ENCODE data around the gene SLC22A1.
"Not testable (repeated sequence)": the region's sequence is repeated elsewhere in the genome, so short reads cannot be mapped to it uniquely, and the experiment has no call there.

The SLC22A1 gene

GRCh38 chr6:160140493-160140892 lies 18.9 kb downstream of the SLC22A1 start:
- not testable (repeated sequence) for DNase-seq

GRCh38 chr6:160141001-160141726 lies 19.5 kb downstream of the SLC22A1 start:
- no peak for DNase-seq

- no peak for DNase-seq
Observed at GRCh38 chr6:160142115-160142715, 20.6 kb downstream of the SLC22A1 start.

GRCh38 chr6:160146454-160147145 lies 25.0 kb downstream of the SLC22A1 start:
- no peak for DNase-seq

GRCh38 chr6:160147146-160147536 lies 25.5 kb downstream of the SLC22A1 start:
- DNase-seq: no peak

- DNase-seq: no peak
Observed at GRCh38 chr6:160154471-160154870, 32.9 kb downstream of the SLC22A1 start.

DNA sequence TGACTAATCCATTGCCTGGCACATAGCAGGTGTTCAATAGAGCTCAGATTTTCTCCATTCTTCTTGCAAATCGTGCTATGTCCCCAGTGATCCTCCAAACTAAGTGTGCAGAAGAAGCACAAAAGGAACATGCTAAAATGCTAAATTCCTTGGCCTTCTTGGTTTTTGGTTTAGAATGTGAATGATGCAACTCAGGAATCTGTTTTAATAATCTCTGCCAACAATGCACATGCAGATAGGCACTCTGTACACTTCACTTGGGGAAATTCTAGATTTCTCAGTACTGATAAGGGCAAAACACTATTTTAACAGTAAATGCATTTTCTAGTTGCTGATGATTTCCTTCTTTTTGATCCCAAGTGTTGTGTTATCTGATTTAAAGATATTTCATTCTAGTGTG lies 35.2 kb downstream of the SLC22A1 start:
- DNase-seq: no peak

DNA sequence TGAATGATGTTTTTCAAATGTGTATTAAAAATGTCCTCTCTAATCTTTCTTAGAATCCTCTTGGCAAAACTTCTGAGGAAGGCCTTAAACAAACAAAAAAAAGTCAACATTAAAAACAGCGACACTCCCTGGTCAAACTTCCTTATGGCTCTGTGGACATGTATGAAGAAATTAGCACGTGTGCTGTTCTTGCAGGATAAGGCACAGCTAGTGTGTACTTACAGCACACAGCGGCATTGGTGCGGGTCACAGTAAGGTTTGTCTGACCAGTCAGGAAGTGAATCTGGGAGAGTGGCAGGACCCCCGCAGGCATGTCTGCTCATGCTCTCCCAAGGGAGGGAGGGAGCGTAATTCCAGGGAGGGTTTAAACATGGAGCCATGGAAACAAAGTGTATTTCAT lies 38.8 kb downstream of the SLC22A1 start:
- no peak for DNase-seq

DNA sequence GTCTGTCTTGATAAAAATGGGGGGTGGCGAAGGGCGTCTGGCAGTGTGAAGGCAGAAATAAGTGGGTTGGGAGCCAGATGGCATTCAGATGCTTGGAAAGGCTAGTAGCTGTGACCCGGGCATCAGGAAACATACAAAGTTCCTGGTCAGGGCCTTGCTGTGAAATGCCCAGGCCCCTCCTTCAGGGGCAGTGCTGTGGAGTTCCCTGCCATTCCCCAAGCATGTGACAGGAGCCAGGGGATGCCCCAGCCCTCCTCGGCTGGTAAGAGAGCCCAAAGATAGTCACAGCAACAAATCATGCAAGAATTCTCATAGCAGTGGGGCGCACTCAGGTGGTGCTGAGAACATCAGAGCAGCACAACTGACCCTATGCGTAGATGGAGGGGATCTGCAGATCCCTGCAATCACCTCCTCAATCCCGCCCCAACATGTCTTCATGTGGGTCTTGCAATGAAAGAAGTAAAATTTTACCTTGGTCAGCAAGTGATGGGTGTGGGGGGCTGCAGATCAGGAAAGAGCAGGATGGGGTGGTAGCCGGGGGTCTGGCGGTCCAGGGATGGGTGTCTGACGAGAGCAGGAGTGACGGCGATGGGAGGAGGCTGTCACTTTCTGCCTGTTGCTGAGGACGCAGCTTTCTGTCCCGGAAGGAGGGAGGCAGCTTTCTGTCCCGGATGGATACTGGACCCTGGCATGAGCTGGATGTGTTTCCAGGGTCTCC lies 39.5 kb downstream of the SLC22A1 start:
- DNase-seq: no peak

- no peak for DNase-seq
Observed at GRCh38 chr6:160161647-160161986, 40.0 kb downstream of the SLC22A1 start.

DNA sequence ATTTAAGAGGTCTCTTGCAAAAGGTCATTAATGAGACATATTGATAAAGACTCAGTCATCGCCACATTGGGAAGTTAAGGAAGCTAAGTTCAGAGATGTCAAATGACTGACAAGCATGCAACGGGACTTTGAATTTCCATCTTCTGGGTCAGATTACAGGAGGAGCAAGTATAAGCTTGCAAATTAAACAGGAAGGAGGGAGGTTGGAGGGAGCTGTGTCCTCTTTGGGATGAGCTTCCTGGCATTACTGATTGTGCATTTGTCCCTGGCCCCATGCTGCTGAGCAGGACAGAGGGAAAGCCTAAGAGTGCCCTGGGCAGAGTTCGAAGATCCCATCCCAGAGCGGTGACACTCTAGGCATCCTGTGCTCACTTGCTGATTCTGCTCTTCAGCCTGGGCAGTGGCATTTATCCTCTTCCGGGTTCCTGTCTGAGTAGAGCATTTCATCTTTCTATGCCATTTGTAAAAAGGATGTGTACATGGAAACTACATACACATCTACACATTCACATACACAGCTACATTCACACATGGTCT lies 40.5 kb downstream of the SLC22A1 start:
- no peak for DNase-seq

DNA sequence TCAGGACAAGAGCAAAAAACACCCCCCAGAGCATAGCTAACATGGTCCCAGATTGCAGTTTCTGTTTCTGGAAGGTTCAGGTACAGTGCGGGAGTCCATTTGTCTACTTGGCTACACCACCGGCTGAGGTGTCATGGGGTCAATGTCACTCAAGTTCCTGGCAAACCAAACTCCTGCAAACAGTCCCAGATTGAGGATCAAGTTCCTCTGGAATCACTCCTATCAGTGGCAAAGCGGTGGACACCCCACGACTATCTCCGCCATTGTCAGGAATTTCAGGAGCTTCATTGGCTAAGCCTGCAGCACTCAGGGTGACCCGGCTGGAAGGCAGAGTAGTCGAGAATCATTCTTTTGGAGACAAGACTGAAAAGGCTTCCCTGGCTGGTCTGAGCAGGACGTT lies 41.8 kb downstream of the SLC22A1 start:
- no peak for DNase-seq

DNA sequence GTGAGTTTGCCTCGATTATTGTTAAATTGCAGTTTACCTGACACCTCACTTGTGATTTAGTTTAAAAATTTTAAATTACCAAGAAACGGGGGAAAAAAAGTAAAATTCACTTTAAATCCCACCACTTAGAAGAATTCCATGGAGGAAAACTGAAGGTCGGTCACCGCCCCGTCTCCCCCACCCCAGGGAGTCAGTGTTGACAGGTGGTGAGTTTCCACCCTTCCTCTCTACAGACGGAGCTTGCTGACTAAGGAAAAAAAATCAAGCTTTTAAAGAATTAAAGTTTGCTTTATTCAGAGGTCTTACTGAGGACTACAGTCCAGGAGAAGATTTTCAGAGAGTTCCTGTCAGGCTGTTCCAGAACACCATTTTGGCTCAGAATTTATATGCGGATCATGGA lies 42.3 kb downstream of the SLC22A1 start:
- DNase-seq: no peak

DNA sequence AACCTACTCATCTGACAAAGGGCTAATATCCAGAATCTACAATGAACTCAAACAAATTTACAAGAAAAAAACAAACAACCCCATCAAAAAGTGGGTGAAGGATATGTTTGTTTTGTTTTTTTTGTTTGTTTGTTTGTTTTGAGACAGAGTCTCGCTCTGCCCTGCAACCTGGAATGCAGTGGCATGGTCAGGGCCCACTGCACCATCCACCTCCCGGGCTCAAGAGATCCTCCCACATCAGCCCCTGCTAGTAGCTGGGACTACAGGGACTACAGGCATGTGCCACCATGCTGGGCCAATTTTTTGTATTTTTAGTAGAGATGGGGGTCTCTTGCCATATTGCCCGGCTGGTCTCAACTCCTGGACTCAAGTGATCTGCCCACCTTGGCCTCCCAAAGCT lies 44.3 kb downstream of the SLC22A1 start:
- DNase-seq: not testable (repeated sequence)

DNA sequence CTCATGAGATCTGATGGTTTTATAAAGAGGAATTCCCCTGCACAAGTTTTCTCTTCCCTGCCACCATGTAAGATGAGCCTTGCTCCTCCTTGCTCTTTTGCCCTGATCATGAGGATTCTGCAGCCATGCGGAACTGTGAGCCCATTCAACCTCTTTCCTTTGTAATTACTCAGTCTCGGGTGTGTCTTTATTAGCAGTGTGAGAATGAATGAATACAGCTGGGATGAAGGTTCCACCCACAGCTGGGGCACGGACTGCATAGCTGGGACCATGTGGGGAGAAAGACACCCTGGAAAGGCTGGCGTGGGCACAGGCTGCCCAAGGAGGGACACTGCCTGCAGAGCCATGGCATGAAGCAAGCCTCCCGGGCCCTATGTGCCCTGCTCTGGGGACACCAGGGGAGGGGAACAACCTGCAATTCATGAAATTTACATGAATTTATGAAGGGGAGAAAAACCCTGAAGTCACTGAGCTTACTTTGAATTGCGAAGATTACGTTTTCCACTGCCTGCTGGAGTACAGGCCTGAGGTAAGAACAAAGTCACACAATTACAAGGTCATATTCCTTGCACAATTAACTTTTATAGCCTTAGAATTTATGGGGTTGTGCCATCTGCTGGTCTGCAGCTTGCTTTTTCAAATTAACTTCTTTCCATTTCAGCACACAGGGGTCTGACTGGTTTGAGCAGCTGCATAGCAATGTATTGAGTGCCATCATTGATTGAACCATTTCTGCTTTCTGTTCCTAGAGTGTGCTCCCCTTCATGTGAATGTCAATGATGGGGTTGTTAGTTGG lies 46.2 kb downstream of the SLC22A1 start:
- DNase-seq: no peak

GRCh38 chr6:160170018-160170680 lies 48.5 kb downstream of the SLC22A1 start:
- no peak for DNase-seq

- DNase-seq: no peak
Observed at GRCh38 chr6:160172704-160173103, 51.1 kb downstream of the SLC22A1 start.

DNA sequence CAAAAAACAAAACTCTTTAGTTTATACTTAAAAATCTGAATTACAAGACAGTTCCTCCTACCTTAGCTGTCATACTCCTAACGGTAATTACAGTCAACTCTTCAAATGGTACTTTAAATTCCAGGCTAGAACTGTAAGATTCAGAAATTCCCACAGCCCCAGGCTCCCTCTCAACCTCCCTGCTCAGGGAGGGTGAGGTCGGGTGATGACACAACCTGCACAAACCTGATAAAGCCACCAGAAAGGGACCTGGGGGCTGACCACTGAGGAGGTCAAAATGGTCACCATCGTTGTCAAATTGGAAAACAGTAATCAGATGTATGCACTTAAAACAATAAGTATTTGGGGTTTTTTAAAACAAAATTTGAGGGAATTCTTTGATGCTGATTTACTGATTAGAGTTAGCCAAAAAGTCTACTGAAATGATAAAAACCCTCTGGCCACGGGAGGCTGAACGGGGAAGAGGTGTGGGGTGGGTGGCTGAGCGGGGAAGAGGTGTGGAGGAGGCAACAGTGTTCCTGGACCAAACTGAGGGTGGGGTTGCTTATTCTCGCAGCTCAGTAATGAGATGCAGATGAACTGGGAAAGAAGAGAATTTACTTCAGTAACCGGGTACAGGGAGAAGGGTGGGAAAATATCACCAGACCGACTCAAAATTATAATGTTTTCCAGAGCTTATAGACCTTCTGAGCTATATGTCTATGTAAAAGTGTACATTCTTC lies 52.4 kb downstream of the SLC22A1 start:
- DNase-seq: no peak

GRCh38 chr6:160174681-160175080 lies 53.1 kb downstream of the SLC22A1 start:
- no peak for DNase-seq

DNA sequence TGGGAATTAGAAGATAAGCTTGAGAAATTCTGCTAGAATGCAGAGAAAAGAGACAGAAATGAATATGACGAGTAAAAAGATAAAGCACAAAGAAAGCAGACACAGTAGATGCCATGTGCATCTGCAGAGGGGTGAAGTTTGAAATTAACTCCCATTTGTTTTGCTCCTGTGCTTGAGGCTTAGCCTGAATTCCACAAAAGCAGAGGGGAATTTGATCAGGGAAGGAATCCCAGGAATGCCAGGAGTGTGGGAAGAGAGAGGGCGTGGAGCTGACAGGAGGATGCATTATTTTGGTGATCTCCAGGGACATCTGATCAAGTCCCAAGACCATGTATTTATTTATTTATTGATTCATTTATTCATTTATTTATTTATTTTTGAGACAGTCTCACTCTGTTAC lies 55.6 kb downstream of the SLC22A1 start:
- DNase-seq: no peak

DNA sequence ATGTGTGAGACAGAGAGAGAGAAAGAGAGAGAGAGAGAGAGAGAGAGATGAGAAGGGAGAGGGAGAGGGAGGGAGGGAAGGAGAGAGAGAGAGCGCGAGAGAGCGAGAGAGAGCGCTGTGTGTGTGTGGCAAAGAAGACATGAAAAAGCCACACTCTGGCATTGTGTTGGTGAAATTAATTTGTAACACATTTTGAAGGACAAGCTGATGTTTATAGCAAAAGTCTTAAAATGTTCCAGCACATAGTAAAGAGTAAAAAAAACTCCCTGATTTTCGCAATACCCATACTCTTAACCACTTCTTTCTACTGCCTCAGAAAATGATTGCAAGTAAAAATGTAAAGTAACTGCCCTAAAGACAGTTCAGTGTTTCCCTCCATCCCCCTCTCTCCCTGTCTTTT lies 56.7 kb downstream of the SLC22A1 start:
- DNase-seq: no peak

All from stimulated activated CD4-positive, alpha-beta T cell treated with anti-CD3 and anti-CD28 coated beads, Interleukin-1b, Interleukin-23, amount 100 ng/mL, for 48 hours (primary cell).